ENCODE measurements around the gene TOGARAM1.

TOGARAM1 gene

GRCh38 chr14:45103806-45104205, 141.8 kb downstream of the TOGARAM1 start:
- no peak overlapping the region for H3K9ac ChIP-seq (ENCODE audit: insufficient read length, low read depth)
- no peak for TF ChIP-seq SUZ12 (IDR thresholded peaks at IDR 0.05; ENCODE audit: extremely low read depth, insufficient read depth, insufficient read length)
- no peak for TF ChIP-seq YY1 (IDR thresholded peaks at IDR 0.05; ENCODE audit: insufficient read depth, insufficient read length)
- TF ChIP-seq ZNF274 (IDR thresholded peaks at IDR 0.05; ENCODE audit: low read depth, low read length), result no peak
- H3K4me1 ChIP-seq (ENCODE audit: insufficient read depth, insufficient read length), result no peaks in the 10 kb centered on the region
- H3K27me3 ChIP-seq (ENCODE audit: insufficient read depth, insufficient read length), result no peaks in the 10 kb centered on the region
- H3K4me3 ChIP-seq (ENCODE audit: insufficient read length, low read depth), result no peak overlapping the region
- no peaks in the 10 kb centered on the region for H3K9me3 ChIP-seq (ENCODE audit: insufficient read depth, low read length)
- H3K36me3 ChIP-seq (ENCODE audit: insufficient read depth, insufficient read length, low read length), result peaks cover 52% of the 10 kb centered on the region
- DNase-seq (ENCODE audit: low read depth, low spot score), result no peak

- DNase-seq (ENCODE audit: low read depth, low spot score), result no peak
These were observed 142.6 kb downstream of the TOGARAM1 start for GRCh38 chr14:45104561-45104960.

GRCh38 chr14:45112896-45113781, 151.1 kb downstream of the TOGARAM1 start:
- H3K36me3 ChIP-seq (ENCODE audit: insufficient read depth, insufficient read length, low read length), result peaks cover 73% of the 10 kb centered on the region
- H3K9me3 ChIP-seq (ENCODE audit: insufficient read depth, low read length), result no peaks in the 10 kb centered on the region

More at GRCh38 chr14:45104561-45104960, 142.6 kb downstream of the TOGARAM1 start:
- Histone ChIP-seq H3K9ac (ENCODE audit: insufficient read length, low read depth) (no peak overlapping the region), H3K4me1 (ENCODE audit: insufficient read depth, insufficient read length) (no peaks in the 10 kb centered on the region), H3K9me3 (ENCODE audit: insufficient read depth, low read length) (no peaks in the 10 kb centered on the region), H3K36me3 (ENCODE audit: insufficient read depth, insufficient read length, low read length) (peaks cover 60% of the 10 kb centered on the region), H3K4me3 (ENCODE audit: insufficient read length, low read depth) (no peak overlapping the region), H3K27me3 (ENCODE audit: insufficient read depth, insufficient read length) (no peaks in the 10 kb centered on the region)
- TF ChIP-seq SUZ12 (IDR thresholded peaks at IDR 0.05; ENCODE audit: extremely low read depth, insufficient read depth, insufficient read length) (no peak), YY1 (IDR thresholded peaks at IDR 0.05; ENCODE audit: insufficient read depth, insufficient read length) (no peak), ZNF274 (IDR thresholded peaks at IDR 0.05; ENCODE audit: low read depth, low read length) (no peak)

GRCh38 chr14:45114327-45114726, 152.3 kb downstream of the TOGARAM1 start:
- no peak for DNase-seq (ENCODE audit: low read depth, low spot score)
- no peak for TF ChIP-seq ZNF274 (IDR thresholded peaks at IDR 0.05; ENCODE audit: low read depth, low read length)
- no peak for TF ChIP-seq YY1 (IDR thresholded peaks at IDR 0.05; ENCODE audit: insufficient read depth, insufficient read length)
- TF ChIP-seq SUZ12 (IDR thresholded peaks at IDR 0.05; ENCODE audit: extremely low read depth, insufficient read depth, insufficient read length), result no peak
- Histone ChIP-seq H3K9me3 (ENCODE audit: insufficient read depth, low read length) (no peaks in the 10 kb centered on the region), H3K27me3 (ENCODE audit: insufficient read depth, insufficient read length) (no peaks in the 10 kb centered on the region), H3K36me3 (ENCODE audit: insufficient read depth, insufficient read length, low read length) (peaks cover 74% of the 10 kb centered on the region), H3K9ac (ENCODE audit: insufficient read length, low read depth) (no peak overlapping the region), H3K4me1 (ENCODE audit: insufficient read depth, insufficient read length) (no peaks in the 10 kb centered on the region), H3K4me3 (ENCODE audit: insufficient read length, low read depth) (no peak overlapping the region)

More at GRCh38 chr14:45112896-45113781, 151.1 kb downstream of the TOGARAM1 start:
- Histone ChIP-seq H3K9ac (ENCODE audit: insufficient read length, low read depth) (no peak overlapping the region), H3K4me3 (ENCODE audit: insufficient read length, low read depth) (no peak overlapping the region), H3K27me3 (ENCODE audit: insufficient read depth, insufficient read length) (no peaks in the 10 kb centered on the region), H3K4me1 (ENCODE audit: insufficient read depth, insufficient read length) (no peaks in the 10 kb centered on the region)
- no peak for DNase-seq (ENCODE audit: low read depth, low spot score)
- TF ChIP-seq SUZ12 (IDR thresholded peaks at IDR 0.05; ENCODE audit: extremely low read depth, insufficient read depth, insufficient read length) (no peak), ZNF274 (IDR thresholded peaks at IDR 0.05; ENCODE audit: low read depth, low read length) (no peak)

GRCh38 chr14:45118594-45118993, 156.6 kb downstream of the TOGARAM1 start:
- no peak overlapping the region for H3K9ac ChIP-seq (ENCODE audit: insufficient read length, low read depth)
- H3K36me3 ChIP-seq (ENCODE audit: insufficient read depth, insufficient read length, low read length), result peaks cover 59% of the 10 kb centered on the region
- TF ChIP-seq SUZ12 (IDR thresholded peaks at IDR 0.05; ENCODE audit: extremely low read depth, insufficient read depth, insufficient read length) (no peak), ZNF274 (IDR thresholded peaks at IDR 0.05; ENCODE audit: low read depth, low read length) (no peak), YY1 (IDR thresholded peaks at IDR 0.05; ENCODE audit: insufficient read depth, insufficient read length) (no peak)
- H3K27me3 ChIP-seq (ENCODE audit: insufficient read depth, insufficient read length), result no peaks in the 10 kb centered on the region
- no peaks in the 10 kb centered on the region for H3K4me1 ChIP-seq (ENCODE audit: insufficient read depth, insufficient read length)
- H3K9me3 ChIP-seq (ENCODE audit: insufficient read depth, low read length), result no peaks in the 10 kb centered on the region
- DNase-seq (ENCODE audit: low read depth, low spot score), result no peak
- H3K4me3 ChIP-seq (ENCODE audit: insufficient read length, low read depth), result no peak overlapping the region

- H3K27me3 ChIP-seq (ENCODE audit: insufficient read depth, insufficient read length), result no peaks in the 10 kb centered on the region
- DNase-seq (ENCODE audit: low read depth, low spot score), result no peak
- no peak overlapping the region for H3K9ac ChIP-seq (ENCODE audit: insufficient read length, low read depth)
- H3K9me3 ChIP-seq (ENCODE audit: insufficient read depth, low read length), result no peaks in the 10 kb centered on the region
- peaks cover 55% of the 10 kb centered on the region for H3K36me3 ChIP-seq (ENCODE audit: insufficient read depth, insufficient read length, low read length)
- TF ChIP-seq YY1 (IDR thresholded peaks at IDR 0.05; ENCODE audit: insufficient read depth, insufficient read length), result no peak
- no peaks in the 10 kb centered on the region for H3K4me1 ChIP-seq (ENCODE audit: insufficient read depth, insufficient read length)
- H3K4me3 ChIP-seq (ENCODE audit: insufficient read length, low read depth), result no peak overlapping the region
These were observed 158.1 kb downstream of the TOGARAM1 start for GRCh38 chr14:45120096-45120495.

GRCh38 chr14:45123271-45123670, 161.3 kb downstream of the TOGARAM1 start:
- TF ChIP-seq ZNF274 (IDR thresholded peaks at IDR 0.05; ENCODE audit: low read depth, low read length) (no peak), SUZ12 (IDR thresholded peaks at IDR 0.05; ENCODE audit: extremely low read depth, insufficient read depth, insufficient read length) (no peak), YY1 (IDR thresholded peaks at IDR 0.05; ENCODE audit: insufficient read depth, insufficient read length) (no peak)
- Histone ChIP-seq H3K27me3 (ENCODE audit: insufficient read depth, insufficient read length) (no peaks in the 10 kb centered on the region), H3K9me3 (ENCODE audit: insufficient read depth, low read length) (no peaks in the 10 kb centered on the region), H3K36me3 (ENCODE audit: insufficient read depth, insufficient read length, low read length) (peaks cover 57% of the 10 kb centered on the region), H3K4me3 (ENCODE audit: insufficient read length, low read depth) (no peak overlapping the region), H3K4me1 (ENCODE audit: insufficient read depth, insufficient read length) (no peaks in the 10 kb centered on the region), H3K9ac (ENCODE audit: insufficient read length, low read depth) (no peak overlapping the region)
- DNase-seq (ENCODE audit: low read depth, low spot score), result no peak
